IMR-90 (cell line): ENCODE results near the gene RASSF6. TPM values are rescaled to one million over a fixed set of nuclear protein-coding genes. Genes with fewer than 3 reads are reported as not detected.

Experiments
- ATAC-seq: fragments of 200-7000 bp; cut with Tn5 transposase; 2 replicates; pipeline ENCODE4 v1.9.1; 2020; ENCODE audit warnings: low read depth, mild to moderate bottlenecking, moderate library complexity
- BruUV-seq: library from RNA; stranded (reverse); fragments of 400-500 nt; replicated peaks from 2 replicates; lab custom pipeline; 2021; lab: Mats Ljungman, UMichigan
- CTCF ChIA-PET: fragments of 300-600 bp; formaldehyde crosslinking; extraction: SDS; loops from one replicate; lab custom pipeline; 2021; ENCODE audit warnings: antibody characterized with exemption; lab: Yijun Ruan, JAX
- POLR2A ChIA-PET: fragments of 300-600 bp; sonication (Branson Sonifier 250); formaldehyde crosslinking; loops from one replicate; lab custom pipeline; 2022; ENCODE audit warnings: antibody characterized with exemption; ENCODE audit not compliant: unreplicated experiment; lab: Charles Lee
- DNase-seq: peaks from one replicate; pipeline ENCODE4 v3.0.0; 2013
- H2AFZ ChIP-seq: replicated peaks from 2 replicates; pipeline ENCODE3; 2013; ENCODE audit warnings: low read length, mild to moderate bottlenecking; ENCODE audit not compliant: poor library complexity
- H2AK5ac ChIP-seq: 2 replicates; pipeline ENCODE4 v1.6.1; 2013; ENCODE audit warnings: low read depth, low read length, inconsistent platforms
- H2AK9ac ChIP-seq: replicated peaks from 2 replicates; pipeline ENCODE3; 2013; ENCODE audit warnings: mild to moderate bottlenecking, low read depth, low read length, moderate library complexity; ENCODE audit not compliant: poor library complexity
- H2BK120ac ChIP-seq: 2 replicates; pipeline ENCODE4 v1.6.1; 2013; ENCODE audit warnings: low read depth, low read length, inconsistent platforms
- H2BK15ac ChIP-seq: 3 replicates; pipeline ENCODE4 v1.6.1; 2013; ENCODE audit warnings: low read depth, low read length, inconsistent platforms
- H2BK20ac ChIP-seq: 2 replicates; pipeline ENCODE4 v1.6.1; 2013; ENCODE audit warnings: low read depth, mild to moderate bottlenecking, inconsistent platforms, low read length, moderate library complexity
- H2BK5ac ChIP-seq: 2 replicates; pipeline ENCODE4 v1.6.1; 2013; ENCODE audit warnings: mild to moderate bottlenecking, low read depth, low read length, inconsistent platforms; ENCODE audit not compliant: poor library complexity, severe bottlenecking
- H3K14ac ChIP-seq: replicated peaks from 2 replicates; pipeline ENCODE4 v1.6.1; 2013; ENCODE audit warnings: low read depth, low read length, inconsistent platforms
- H3K18ac ChIP-seq: 2 replicates; pipeline ENCODE4 v1.6.1; 2013; ENCODE audit warnings: low read depth, low read length, control low read depth
- H3K23ac ChIP-seq: 2 replicates; pipeline ENCODE4 v1.6.1; 2013; ENCODE audit warnings: low read depth, low read length, inconsistent platforms
- H3K27ac ChIP-seq: 2 replicates; pipeline ENCODE4 v1.5.1; 2013; ENCODE audit warnings: mild to moderate bottlenecking, control low read depth, low read length; ENCODE audit not compliant: insufficient read depth
- H3K27me3 ChIP-seq: 2 replicates; pipeline ENCODE4 v1.6.1; 2013; ENCODE audit warnings: low read length; ENCODE audit not compliant: control insufficient read depth, insufficient read depth
- H3K36me3 ChIP-seq: 2 replicates; pipeline ENCODE4 v1.6.1; 2013; ENCODE audit warnings: low read length, mixed read lengths; ENCODE audit not compliant: control insufficient read depth, insufficient read depth
- H3K4ac ChIP-seq: 2 replicates; pipeline ENCODE4 v1.6.1; 2013; ENCODE audit warnings: low read depth, low read length, inconsistent platforms
- H3K4me1 ChIP-seq: 2 replicates; pipeline ENCODE4 v1.6.1; 2013; ENCODE audit warnings: low read length, mixed read lengths; ENCODE audit not compliant: control insufficient read depth, insufficient read depth
- H3K4me2 ChIP-seq: 2 replicates; pipeline ENCODE4 v1.6.1; 2013; ENCODE audit warnings: low read depth, mild to moderate bottlenecking, control low read depth, low read length, moderate library complexity
- H3K4me3 ChIP-seq: 2 replicates; pipeline ENCODE4 v1.5.1; 2013; ENCODE audit warnings: low read depth, mild to moderate bottlenecking, control low read depth, low read length, moderate library complexity; ENCODE audit not compliant: insufficient read depth
- H3K56ac ChIP-seq: 2 replicates; pipeline ENCODE4 v1.6.1; 2013; ENCODE audit warnings: low read length, inconsistent platforms; ENCODE audit not compliant: insufficient read depth; ENCODE audit errors: extremely low read depth
- H3K79me1 ChIP-seq, 2 experiments: 2 replicates each; pipeline ENCODE4 v1.6.1; 2013; ENCODE audit warnings: low read length in 2 of 2, inconsistent platforms in 1 of 2, low read depth in 1 of 2
- H3K9ac ChIP-seq: 2 replicates; pipeline ENCODE4 v1.6.1; 2013; ENCODE audit warnings: low read depth, low read length, control low read depth
- H3K9me1 ChIP-seq: 2 replicates; pipeline ENCODE4 v1.6.1; 2013; ENCODE audit warnings: low read length, inconsistent platforms; ENCODE audit not compliant: insufficient read depth
- H3K9me3 ChIP-seq: 2 replicates; pipeline ENCODE4 v1.6.1; 2013; ENCODE audit warnings: low read length; ENCODE audit not compliant: control insufficient read depth, insufficient read depth
- H4K20me1 ChIP-seq: 2 replicates; pipeline ENCODE4 v1.6.1; 2013; ENCODE audit warnings: low read length, inconsistent platforms; ENCODE audit not compliant: insufficient read depth
- H4K5ac ChIP-seq: 2 replicates; pipeline ENCODE4 v1.6.1; 2013; ENCODE audit warnings: mild to moderate bottlenecking, low read depth, low read length, control low read depth
- H4K8ac ChIP-seq, 2 experiments: 2 replicates each; pipeline ENCODE4 v1.6.1; 2013; ENCODE audit warnings: low read depth in 2 of 2, low read length in 2 of 2, control low read depth in 1 of 2, inconsistent platforms in 1 of 2
- H4K91ac ChIP-seq: 2 replicates; pipeline ENCODE4 v1.6.1; 2013; ENCODE audit warnings: low read depth, low read length, inconsistent platforms; ENCODE audit not compliant: insufficient read depth
- BHLHE40 ChIP-seq: fragments of 150-350 bp; IDR thresholded peaks from 2 replicates; pipeline ENCODE4 v1.6.1; 2016; ENCODE audit warnings: mild to moderate bottlenecking, low read depth, low read length
- CHD1 ChIP-seq: IDR thresholded peaks from 2 replicates; pipeline ENCODE4 v1.6.1; 2012; ENCODE audit warnings: low read depth, low read length, improper control_type of control experiment
- FOS ChIP-seq: fragments of 150-350 bp; IDR thresholded peaks from 2 replicates; pipeline ENCODE4 v1.6.1; 2016; ENCODE audit warnings: low read depth, low read length
- MAZ ChIP-seq: IDR thresholded peaks from 2 replicates; pipeline ENCODE4 v1.6.1; 2012; ENCODE audit warnings: low read depth, mild to moderate bottlenecking, low read length, improper control_type of control experiment, moderate library complexity, borderline replicate concordance
- RAD21 ChIP-seq: IDR thresholded peaks from 2 replicates; pipeline ENCODE4 v1.6.1; 2012; ENCODE audit warnings: low read length, improper control_type of control experiment
- RFX5 ChIP-seq: IDR thresholded peaks from 2 replicates; pipeline ENCODE4 v1.8.0; 2012; ENCODE audit warnings: low read depth, mild to moderate bottlenecking, low read length, moderate library complexity
- SMC3 ChIP-seq: fragments of 150-350 bp; IDR thresholded peaks from 2 replicates; pipeline ENCODE4 v1.6.1; 2016; ENCODE audit warnings: low read depth, mild to moderate bottlenecking, antibody characterized with exemption, low read length, moderate library complexity
- WGBS, 2 experiments: methylation state at CpG; one replicate each; pipeline versions ENCODE4 v1.1.5 to v1.1.7; 2013; ENCODE audit warnings: missing lambda C conversion rate in 2 of 2; ENCODE audit not compliant: insufficient read length in 1 of 2; ENCODE audit errors: extremely low coverage in 2 of 2; 5-methylcytosine and 5-hydroxymethylcytosine counted together
- dilution Hi-C: fragments of 300-500 bp; cut with HindIII; formaldehyde crosslinking; loops from one replicate; pipeline ENCODE4 v1.14.3; 2018; ENCODE audit warnings: low sequenced_read_pairs; ENCODE audit not compliant: unreplicated experiment
- in situ Hi-C: fragments of 300-500 bp; cut with MboI; formaldehyde crosslinking; loops from 3 replicates; pipeline ENCODE4 v1.14.3; 2019; ENCODE audit warnings: low sequenced_read_pairs, inconsistent platforms, mixed read lengths
- intact Hi-C: fragments of 100-400 bp; cut with micrococcal nuclease; formaldehyde crosslinking; loops from 2 replicates; pipeline ENCODE4 v1.10.0; 2022
- polyA plus RNA-seq, 3 experiments: library from polyadenylated mRNA; depleted of rRNA; stranded (reverse); fragments of >200 nt; gene quantifications; 2 replicates each; pipeline ENCODE4 v1.2.3, GENCODE V29; 2012; ENCODE audit warnings: low replicate concordance in 1 of 3
- total RNA-seq: library from RNA; depleted of rRNA; stranded (reverse); fragments of >200 nt; gene quantifications from 2 replicates; pipeline ENCODE4 v1.2.3, GENCODE V29; 2012
- TF ChIP-seq, protein P1 (sequence below): fragments of 150-350 bp; IDR thresholded peaks from 2 replicates; pipeline ENCODE4 v1.6.1; 2016; ENCODE audit warnings: low read depth, mild to moderate bottlenecking, low read length, moderate library complexity, borderline replicate concordance
- TF ChIP-seq, protein P2 (sequence below): conservative IDR thresholded peaks from 2 replicates; pipeline ENCODE4 v1.5.1; 2012; ENCODE audit warnings: mild to moderate bottlenecking, low read depth, low read length, improper control_type of control experiment
- TF ChIP-seq, protein P3 (sequence below): fragments of 150-350 bp; IDR thresholded peaks from 2 replicates; pipeline ENCODE4 v1.6.1; 2017; ENCODE audit warnings: mild to moderate bottlenecking, antibody characterized with exemption, low read length, low read depth

RASSF6 gene
- total and polyA plus RNA-seq, 2 of the 4 experiments (the other 2 are of a cell fraction) = not detected

DNA sequence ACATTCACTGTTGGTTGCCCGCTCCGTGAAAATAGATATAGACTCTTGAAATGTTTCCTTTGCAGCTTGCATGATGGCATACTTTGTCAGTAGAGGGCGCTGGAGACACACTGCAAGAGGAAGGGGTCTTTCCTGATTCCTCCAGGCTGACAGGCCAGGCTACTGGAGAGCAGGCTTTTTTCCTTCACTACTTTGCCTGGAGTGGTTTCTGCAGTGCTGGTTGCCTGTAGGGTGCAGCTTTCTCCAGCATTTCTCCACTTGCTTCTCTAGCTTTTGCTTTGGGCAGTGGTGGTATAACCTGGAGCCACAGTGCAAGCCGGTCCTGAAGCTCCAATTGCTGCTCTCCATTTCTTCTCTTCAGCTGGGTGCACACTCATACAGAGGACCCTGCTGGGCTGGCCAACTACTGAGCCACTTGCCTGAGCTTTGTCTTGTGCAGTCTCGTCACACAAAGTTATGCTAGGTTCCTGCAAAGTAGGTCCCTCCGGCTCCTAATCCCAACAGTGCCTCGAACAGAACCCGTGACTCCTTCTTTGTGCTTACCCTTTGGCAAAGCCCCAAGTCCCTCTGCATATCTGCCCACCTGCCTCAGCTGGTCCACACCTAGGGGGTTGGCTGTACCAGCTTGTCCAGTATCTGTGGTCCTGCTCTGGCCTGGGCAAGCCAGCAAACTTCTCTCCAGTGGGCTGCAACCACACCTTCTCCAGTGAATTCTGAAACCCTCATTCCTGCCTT is 46.3 kb downstream of the RASSF6 start:
- no peak overlapping the region for H2AK5ac ChIP-seq
- H3K9me3 ChIP-seq = no peaks in the 10 kb centered on the region
- ChIA-PET POLR2A (no interaction called here), CTCF (interaction anchor here (0.6 to 1.8 kb wide), 17 partner anchors 9 to 559 kb away, joined by 3 to 11 read pairs (median 4); no protein-coding TSS in a partner anchor)
- BruUV-seq = no TSS peak
- 100% methylated on average over 1 of the region's 8 CpGs; no CpG with 5 or more reads in 1 of the 2 experiments for WGBS, 2 experiments
- in situ Hi-C loops (no loop called here), dilution Hi-C loops (no loop called here), intact Hi-C loops (loop anchor here (1.0 to 10.0 kb wide), 7 partner anchors 79 to 560 kb away; partner anchors contain the start of gene CXCL3)
- H3K79me1 ChIP-seq = no peaks in the 10 kb centered on the region
- H2BK15ac ChIP-seq = no peak overlapping the region
- no peak overlapping the region for H4K5ac ChIP-seq
- no peak overlapping the region for H3K27ac ChIP-seq
- no peak overlapping the region for H2BK5ac ChIP-seq
- H2BK20ac ChIP-seq = no peak overlapping the region
- no peak overlapping the region for H3K56ac ChIP-seq
- H4K20me1 ChIP-seq = no peaks in the 10 kb centered on the region
- TF ChIP-seq, protein P1, sequence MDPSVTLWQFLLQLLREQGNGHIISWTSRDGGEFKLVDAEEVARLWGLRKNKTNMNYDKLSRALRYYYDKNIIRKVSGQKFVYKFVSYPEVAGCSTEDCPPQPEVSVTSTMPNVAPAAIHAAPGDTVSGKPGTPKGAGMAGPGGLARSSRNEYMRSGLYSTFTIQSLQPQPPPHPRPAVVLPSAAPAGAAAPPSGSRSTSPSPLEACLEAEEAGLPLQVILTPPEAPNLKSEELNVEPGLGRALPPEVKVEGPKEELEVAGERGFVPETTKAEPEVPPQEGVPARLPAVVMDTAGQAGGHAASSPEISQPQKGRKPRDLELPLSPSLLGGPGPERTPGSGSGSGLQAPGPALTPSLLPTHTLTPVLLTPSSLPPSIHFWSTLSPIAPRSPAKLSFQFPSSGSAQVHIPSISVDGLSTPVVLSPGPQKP = no peak
- TF ChIP-seq, protein P2, sequence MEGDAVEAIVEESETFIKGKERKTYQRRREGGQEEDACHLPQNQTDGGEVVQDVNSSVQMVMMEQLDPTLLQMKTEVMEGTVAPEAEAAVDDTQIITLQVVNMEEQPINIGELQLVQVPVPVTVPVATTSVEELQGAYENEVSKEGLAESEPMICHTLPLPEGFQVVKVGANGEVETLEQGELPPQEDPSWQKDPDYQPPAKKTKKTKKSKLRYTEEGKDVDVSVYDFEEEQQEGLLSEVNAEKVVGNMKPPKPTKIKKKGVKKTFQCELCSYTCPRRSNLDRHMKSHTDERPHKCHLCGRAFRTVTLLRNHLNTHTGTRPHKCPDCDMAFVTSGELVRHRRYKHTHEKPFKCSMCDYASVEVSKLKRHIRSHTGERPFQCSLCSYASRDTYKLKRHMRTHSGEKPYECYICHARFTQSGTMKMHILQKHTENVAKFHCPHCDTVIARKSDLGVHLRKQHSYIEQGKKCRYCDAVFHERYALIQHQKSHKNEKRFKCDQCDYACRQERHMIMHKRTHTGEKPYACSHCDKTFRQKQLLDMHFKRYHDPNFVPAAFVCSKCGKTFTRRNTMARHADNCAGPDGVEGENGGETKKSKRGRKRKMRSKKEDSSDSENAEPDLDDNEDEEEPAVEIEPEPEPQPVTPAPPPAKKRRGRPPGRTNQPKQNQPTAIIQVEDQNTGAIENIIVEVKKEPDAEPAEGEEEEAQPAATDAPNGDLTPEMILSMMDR = peak; percentile 88
- TF ChIP-seq SMC3 = peak; percentile 71
- no peak for TF ChIP-seq MAZ
- TF ChIP-seq FOS = no peak
- TF ChIP-seq, protein P3, sequence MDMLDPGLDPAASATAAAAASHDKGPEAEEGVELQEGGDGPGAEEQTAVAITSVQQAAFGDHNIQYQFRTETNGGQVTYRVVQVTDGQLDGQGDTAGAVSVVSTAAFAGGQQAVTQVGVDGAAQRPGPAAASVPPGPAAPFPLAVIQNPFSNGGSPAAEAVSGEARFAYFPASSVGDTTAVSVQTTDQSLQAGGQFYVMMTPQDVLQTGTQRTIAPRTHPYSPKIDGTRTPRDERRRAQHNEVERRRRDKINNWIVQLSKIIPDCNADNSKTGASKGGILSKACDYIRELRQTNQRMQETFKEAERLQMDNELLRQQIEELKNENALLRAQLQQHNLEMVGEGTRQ = no peak
- TF ChIP-seq RAD21 = peak; percentile 80
- TF ChIP-seq BHLHE40 = no peak
- TF ChIP-seq RFX5 = no peak
- no peak for TF ChIP-seq CHD1
- H3K36me3 ChIP-seq = no peaks in the 10 kb centered on the region
- no peak overlapping the region for H3K18ac ChIP-seq
- no peak overlapping the region for H4K91ac ChIP-seq
- no peak overlapping the region for H3K4me3 ChIP-seq
- DNase-seq (peak; percentile 82), ATAC-seq (peak; percentile 98)
- no peaks in the 10 kb centered on the region for H3K9me1 ChIP-seq
- H3K4ac ChIP-seq = no peak overlapping the region
- H3K23ac ChIP-seq = no peak overlapping the region
- no peak overlapping the region for H3K14ac ChIP-seq
- no peak overlapping the region for H2BK120ac ChIP-seq
- H3K4me1 ChIP-seq = no peaks in the 10 kb centered on the region
- no peak overlapping the region for H2AK9ac ChIP-seq
- no peak overlapping the region for H3K4me2 ChIP-seq
- H2AFZ ChIP-seq = peak overlapping the region; percentile 53
- no peak overlapping the region for H3K9ac ChIP-seq
- no peak overlapping the region for H4K8ac ChIP-seq
- peaks cover 2% of the 10 kb centered on the region; the same call in 1 of the 2 replicates for H3K27me3 ChIP-seq
